ENCODE measurements around the gene AGPAT3.
"Not testable (repeated sequence)": the region's sequence is repeated elsewhere in the genome, so short reads cannot be mapped to it uniquely, and the experiment has no call there.

Gene AGPAT3

DNA sequence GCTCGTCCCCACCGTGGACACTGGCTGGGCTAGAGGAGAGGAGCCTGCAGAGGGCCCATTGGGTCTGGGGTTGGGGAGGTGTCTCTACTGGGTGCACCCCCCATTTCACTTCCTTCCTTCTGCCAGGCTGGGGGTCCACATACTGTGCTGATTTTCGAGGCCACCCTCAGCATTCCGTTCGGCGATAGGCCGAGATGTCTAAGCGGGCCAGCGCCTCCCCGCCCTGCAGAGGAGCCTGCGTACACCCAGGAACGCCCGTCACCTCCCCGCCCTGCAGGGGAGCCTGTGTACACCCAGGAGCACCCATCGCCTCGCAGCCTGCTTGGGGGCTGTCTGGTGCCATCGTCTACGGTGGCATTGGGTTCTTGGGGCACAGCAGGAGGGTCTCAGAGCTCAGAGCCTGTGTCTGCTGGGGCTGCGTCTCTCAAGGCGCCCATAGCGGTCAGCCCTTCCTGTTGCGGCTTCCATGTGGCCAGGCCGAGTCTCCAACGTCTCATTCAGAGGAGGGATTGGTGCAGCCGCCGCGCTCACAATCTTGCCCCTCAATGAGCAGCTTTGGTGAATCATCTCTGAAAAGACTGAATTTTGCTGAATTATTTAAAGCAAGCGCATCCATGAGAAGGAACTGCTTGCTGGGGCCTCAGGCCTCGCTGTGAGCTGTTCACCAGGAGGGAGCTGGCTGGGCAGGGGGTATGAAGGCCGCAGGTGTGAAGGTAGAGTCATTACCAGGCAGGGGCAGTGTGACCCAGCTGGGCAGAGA is 30.7 kb upstream of the AGPAT3 start:
- no peak for DNase-seq (ENCODE audit: low read depth)

DNA sequence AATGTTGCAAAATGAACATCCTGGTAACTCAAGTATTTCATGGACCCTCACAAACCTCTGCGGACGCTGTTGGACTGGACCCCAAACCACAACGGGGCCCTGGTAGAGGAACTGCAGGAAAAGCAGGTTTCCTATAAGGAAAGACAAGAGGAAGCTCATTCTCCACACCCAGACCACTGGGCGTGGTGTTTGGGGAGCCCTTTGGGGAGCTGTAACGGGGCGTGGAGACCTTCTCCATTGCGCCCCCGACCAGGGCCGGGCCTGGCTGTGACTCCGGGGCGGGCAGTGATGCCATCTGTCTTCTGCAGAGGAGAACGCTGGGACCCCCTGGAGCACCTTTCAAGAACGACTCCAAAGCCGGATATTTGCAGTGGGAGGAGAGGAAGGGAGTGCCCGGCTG is 30.0 kb upstream of the AGPAT3 start:
- no peak for DNase-seq (ENCODE audit: low read depth)

DNA sequence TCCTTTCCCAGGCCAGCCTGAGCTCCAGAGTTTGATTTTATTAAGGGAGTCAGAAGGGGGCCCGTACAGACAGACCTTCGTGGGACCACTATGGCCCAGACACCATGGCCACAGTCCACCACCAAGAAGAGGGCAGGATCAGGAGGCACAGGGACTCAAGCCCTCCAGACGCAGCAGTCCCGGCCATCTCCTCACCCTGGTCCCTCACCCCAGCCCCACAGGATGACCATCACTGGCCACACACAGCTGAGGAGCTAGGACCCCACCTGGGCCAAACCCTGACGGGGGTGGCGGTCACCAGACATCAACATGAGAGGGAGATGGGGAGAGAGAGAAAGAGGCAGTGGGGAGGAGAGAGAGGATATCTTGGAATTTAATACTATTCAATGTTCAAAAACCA is 29.2 kb upstream of the AGPAT3 start:
- DNase-seq (ENCODE audit: low read depth), result no peak

DNA sequence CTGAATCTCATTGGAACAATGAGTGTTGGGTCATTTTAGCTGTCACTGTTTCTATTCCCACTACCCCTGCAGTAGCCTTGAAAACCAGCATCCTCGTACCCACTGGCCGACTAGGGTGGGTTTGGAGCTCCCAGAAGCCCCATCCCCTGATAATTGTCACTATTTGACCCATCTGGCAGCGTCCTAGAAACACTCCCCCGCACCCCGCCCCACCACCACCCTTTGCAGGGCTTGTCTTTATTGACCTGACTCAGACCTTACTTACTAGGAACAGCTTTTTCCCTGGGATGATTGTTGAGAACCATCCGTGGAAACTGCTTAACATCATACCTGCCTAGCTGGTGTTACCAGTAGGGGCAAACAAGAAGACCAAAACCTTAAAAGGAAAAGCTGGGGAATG is 28.4 kb upstream of the AGPAT3 start:
- DNase-seq (ENCODE audit: low read depth), result no peak

DNA sequence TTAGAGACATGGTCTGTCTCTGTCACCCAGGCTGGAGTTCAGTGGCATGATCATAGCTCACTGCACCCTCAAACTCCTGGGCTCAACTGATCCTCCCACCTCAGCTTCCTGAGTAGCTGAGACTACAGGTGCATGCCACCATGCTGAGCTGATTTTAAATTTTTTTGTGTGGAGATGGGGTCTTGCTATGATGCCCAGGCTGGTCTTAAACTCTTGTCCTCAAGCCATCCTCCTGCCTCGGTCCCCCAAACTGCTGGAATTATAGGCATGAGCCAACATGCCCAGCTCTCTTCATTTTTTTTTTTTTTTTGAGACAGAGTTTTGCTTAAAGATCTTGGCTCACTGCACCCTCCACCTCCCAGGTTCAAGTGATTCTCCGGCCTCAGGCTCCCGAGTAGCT is 24.8 kb upstream of the AGPAT3 start:
- DNase-seq (ENCODE audit: low read depth), result no peak

DNA sequence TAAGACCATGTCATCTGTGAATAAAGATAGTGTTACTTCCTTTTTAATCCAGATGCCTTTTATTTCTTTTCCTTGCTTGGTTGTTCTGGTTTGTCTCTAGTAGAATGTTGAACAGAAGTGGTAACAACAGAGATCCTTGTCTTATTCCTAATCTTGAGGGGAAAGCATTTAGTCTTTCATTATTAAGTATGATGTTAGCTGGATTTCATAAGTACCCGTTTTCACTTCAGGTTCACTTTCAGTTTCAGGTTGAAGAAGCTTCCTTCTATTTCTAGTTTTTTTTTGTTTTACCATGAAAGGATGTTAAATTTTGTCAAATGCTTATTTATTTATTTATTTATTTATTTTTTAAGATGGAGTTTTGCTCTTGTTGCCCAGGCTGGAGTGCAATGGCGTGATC is 22.3 kb upstream of the AGPAT3 start:
- no peak for DNase-seq (ENCODE audit: low read depth)

DNA sequence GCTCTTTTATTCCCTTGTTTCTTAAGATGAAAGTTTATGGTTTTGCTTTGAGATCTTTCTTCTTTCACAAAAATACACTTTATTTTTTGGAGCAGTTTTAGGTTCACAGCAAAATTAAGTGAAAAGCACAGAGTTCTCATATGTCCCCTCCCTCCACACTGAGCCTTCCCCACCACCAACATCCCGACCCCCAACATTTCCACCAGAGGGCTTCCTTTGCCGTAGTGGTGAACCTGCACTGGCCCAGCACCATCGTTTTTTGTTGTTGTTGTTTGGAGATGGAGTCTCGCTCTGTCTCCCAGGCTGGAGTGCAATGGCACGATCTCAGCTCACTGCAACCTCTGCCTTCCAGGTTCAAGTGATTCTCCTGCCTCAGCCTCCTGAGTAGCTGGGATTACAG is 20.1 kb upstream of the AGPAT3 start:
- not testable (repeated sequence) for DNase-seq (ENCODE audit: low read depth)

DNA sequence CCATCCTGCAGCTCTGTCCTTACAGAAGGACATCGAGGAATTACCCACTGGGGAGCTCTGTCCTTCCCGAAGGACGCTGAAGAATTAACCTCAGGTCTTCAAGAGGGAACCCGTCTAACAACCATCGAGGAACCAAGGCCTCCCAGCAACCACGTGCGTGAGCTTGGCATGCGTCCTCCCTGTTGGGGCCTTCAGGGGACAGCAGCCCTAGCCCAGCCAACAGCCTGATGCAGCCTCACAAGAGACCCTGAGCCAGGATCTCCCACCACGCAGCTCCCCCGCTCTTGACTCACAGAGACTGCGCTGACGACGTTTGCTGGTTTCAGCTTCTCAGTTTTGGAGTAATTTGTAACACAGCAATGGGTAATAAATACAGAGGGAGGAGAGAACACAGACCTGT is 19.6 kb upstream of the AGPAT3 start:
- DNase-seq (ENCODE audit: low read depth), result no peak

DNA sequence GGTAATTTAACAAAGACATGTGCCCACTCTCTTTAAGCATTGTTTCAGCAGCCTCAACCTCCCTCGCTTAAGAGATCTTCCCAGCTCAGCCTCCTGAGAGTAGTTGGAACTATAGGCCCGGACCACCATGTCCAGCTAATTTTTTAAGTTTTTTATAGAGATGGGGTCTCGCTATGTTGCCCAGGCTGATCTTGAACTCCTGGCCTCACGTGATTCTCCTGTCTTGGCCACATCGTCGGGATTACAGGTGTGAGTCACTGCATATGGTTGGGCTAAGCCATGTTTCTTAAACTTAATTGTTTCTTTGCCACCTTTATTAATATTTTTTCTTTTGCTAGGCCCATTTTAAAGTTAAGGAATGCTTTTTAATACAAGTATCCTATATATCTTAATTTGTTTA is 18.6 kb upstream of the AGPAT3 start:
- no peak for DNase-seq (ENCODE audit: low read depth)

DNA sequence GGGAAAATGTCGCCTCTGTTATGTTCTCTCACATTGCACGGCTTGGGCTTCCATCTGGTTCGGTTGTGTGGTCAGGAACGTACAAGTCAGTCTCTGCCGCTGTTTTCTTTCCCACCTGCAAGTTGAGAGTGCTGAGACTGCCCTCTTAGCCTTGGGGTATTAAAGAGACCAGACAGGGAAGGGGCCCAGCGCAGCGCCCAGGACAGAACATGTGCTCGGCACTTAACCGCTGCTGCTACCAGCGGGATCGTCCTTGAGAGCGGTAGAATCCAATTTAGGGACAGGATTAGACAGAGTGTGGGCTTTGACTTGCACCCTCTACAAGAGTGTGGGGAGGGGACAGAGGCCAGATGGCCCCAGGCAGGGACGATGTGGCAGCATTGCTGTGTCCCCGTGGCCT is 17.7 kb upstream of the AGPAT3 start:
- no peak for DNase-seq (ENCODE audit: low read depth)

DNA sequence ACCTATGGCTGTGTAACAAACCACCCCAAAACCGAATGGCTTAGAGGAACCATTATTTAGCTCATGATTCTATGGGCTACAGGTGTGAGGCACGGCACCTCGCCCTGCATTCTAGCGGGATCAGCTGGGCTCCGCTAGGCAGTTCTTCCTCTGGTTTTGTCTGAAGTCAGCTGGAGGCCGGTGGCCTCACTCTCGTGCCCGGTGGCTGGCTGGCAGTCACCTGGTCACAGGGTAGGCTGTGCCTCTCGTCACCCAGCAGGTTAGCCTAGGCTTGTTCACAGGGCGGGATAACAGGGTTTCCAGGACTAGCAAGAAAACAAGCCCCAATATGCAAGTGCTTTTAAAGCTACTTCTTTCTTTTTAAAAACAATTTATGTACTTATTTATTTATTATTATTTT is 16.3 kb upstream of the AGPAT3 start:
- DNase-seq (ENCODE audit: low read depth), result no peak

DNA sequence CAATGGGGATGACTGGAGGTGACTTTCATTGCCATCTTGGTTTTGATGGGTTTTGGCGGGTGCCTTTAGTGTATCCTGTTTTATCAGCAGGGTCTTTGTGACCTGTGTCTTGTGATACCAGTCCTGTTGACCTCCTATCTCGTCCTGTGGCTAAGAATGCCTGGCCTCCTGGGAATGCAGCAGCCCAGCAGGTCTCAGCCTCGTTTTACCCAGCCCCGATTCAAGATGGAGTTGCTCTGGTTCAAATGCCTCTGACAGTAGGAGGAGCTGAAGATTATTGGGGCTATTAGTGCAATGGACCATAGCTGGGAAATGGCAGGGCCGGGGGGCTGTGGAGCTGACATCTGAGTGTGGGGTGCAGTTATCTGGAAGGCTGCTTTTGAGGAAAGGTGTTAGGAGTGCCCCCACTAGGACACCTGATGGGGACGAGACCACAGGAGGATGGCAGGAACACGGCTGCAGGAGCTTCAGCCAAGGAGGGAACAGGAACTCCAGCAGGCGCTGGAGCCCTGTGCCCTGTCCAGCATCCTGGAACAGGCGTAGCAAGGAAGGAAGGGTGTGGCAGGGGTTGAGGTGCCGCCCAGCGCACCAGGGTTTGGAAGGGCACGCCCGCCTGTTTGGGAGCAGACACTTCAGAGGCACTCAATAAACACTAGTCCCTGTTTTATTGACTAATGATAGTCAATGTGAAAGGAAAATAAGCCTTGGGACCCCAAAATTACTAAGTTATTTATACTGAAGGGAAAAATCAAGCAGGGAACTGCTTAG is 15.3 kb upstream of the AGPAT3 start:
- DNase-seq (ENCODE audit: low read depth), result no peak

DNA sequence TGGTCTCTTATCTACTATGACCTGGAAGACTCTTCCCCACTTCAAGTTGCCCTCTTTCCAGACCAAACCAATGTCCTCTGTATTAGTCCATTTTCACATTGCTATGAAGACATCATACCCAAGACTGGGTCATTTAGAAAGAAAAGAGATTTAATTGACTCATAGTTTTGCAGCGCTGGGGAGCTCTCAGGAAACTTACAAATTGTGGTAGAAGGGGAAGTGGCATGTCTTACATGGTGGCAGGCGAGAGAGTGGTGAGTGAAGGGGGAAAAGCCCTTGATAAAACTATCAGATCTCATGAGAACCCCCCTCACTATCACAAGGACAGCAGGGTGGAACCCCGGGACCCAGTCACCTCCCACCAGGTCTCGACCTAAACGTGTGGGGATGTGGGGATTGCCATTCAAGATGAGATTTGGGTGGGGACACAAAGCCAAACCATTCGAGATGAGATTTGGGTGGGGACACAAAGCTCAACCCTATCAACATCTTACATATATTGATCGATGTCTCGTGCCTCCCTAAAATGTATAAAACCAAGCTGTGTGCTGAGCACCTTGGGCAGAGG is 14.2 kb upstream of the AGPAT3 start:
- no peak for DNase-seq (ENCODE audit: low read depth)

DNA sequence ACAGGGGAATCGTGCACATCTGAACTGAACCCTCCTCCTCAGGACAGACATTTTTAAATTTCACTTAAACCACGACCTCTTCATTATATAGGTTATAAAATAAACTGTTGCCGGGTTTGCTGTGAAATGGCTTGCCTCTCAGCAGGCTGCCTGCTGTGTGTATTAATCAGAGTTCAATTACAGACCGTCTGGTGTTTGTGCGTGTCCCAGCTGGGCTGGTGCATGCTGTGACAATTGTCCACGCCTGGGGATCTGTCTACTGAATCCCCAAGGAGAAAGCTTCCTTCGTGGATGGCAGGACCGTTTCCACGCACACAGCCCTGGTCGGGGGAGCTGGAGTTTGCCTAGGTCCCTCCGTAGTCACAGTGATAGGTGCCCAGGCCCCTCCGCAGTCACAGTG is 13.4 kb upstream of the AGPAT3 start:
- no peak for DNase-seq (ENCODE audit: low read depth)

DNA sequence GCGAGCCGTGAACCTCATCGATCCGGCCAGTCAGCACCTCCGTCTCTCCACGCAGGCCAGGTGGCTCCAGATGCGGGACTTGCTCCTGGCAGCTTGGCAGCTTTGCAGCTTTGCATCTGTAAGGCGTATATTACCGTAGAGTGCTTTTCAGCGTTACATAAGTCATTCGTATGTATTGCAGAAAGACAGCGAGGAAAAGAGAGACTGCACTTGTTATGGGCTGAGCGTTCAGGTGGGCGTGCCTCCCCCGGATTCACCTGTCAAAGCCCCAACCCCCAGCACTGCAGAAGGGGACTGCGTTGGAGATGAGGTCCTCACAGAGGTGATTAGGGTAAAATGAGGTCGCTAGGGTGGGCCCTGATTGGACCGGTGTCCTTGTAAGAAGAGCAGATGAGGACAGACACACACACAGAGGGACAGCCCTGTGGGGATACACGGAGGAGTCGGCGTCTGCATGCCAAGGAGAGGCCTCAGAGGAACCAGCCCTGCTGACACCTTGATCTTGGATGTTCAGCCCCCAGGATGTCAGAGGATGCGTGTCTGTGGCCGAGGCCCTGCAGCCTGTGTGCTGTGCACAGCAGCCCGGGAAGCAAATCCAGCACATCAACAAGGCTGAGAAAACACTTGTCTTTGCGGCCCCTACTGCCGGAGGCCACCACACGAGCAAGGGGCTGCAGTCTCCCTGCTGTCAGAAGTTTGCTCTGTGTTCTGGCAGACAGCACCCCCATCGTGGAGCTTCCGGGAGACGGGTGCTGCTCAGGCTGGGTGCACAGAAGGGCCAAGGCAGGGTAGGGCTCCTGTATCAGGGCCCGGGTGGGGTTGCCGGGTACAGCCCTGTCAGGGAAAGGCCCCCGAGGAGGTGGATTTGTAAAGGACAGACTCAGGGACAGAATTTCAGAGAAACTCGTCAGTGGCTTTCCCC is 10.9 kb upstream of the AGPAT3 start:
- no peak for DNase-seq (ENCODE audit: low read depth)

DNA sequence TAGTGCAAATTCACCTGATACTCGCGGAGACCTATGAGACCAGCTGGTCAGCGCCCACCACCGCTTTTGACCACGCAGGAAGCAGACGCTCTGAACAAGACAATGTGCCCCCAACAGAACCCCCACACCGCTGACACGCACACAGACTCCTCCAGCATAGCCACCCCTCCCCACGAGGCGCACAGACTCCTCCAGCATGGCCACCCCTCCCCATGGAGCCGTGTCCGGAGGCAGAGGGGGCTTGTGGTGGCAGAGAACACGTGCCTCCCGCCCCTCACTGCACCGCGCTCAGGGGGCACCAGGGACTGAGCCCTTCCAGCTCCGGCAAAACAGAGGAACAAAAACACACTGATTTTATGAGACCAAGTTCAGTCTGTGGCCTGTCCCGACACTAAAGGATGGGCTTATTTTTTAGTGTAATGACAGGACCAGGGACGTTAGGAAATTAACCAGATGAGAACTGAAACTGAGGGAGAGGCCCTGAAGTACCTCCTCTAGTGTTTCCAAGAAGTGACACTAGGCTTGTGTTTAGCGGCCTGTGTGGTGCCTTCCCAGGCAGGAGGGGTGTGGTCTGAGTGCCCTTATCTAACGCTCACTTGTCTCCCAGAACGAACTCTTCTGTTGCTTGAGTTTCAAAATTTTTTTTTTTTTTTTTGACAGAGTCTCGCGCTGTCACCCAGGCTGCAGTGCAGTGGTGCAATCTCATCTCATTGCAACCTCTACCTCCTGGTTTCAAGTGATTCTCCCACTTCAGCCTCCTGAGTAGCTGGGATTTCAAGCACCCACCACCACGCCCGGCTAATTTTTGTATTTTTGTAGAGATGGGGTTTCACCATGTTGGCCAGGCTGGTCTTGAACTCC is 10.0 kb upstream of the AGPAT3 start:
- DNase-seq (ENCODE audit: low read depth), result no peak

DNA sequence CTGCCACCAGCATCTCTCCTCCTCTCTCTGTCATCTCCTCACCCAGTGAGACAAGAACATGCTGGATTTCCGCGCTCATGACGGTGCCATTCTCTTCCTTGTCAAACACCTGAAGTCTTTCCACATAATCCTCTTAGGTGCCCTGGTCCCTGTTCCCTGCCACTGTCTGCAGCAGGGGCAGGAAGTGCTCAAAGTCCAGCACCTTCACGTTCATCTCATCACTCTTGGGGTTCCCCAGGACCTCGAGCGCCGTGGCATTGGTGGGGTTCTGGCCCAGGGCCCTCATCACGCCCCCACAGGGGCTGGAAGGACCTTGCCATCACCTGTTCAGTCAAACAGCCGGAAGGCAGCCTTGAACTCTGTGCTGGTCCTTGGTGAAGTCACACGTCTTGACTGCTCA is 9.1 kb upstream of the AGPAT3 start:
- no peak for DNase-seq (ENCODE audit: low read depth)

DNA sequence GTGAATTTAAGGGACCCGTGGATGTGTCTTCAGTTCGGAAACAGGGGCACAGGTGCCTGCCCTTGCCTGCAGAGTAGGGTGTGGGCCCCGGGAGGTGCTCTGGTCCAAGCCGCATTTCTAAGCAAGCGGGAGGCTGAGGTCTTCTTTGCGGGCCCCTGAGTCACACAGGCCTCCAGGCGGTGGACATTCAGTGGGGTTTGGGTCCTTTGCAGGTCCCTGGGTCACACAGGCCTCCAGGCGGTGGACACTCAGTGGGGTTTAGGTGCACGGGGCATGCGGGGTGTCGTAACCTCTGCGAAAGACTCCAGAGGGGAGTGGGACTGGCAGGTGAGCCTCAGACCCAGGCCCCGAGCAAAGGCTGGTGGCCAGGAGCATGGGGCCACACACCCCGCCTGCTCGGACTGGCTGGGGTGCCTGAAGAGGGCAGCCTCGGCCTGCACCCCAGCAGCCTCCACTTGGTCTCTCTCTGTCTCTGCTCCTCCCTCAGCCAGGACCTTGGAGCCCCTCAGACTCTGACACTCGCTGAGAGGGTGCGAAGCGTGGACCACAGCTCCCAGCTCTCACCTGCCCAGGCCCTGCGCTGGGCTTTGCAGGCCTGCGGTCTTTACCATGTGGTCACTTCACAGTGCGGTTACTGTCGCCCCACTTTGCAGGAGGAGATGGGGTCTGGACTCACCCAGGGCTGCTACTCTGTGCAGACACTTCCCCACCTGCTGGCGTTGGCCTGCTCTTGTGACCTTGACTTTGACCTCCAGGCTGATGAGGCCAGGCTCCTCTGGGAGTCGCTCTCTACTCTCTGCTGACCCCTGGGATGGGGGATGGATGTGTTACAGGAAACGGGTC is 6.0 kb upstream of the AGPAT3 start:
- DNase-seq (ENCODE audit: low read depth), result no peak

DNA sequence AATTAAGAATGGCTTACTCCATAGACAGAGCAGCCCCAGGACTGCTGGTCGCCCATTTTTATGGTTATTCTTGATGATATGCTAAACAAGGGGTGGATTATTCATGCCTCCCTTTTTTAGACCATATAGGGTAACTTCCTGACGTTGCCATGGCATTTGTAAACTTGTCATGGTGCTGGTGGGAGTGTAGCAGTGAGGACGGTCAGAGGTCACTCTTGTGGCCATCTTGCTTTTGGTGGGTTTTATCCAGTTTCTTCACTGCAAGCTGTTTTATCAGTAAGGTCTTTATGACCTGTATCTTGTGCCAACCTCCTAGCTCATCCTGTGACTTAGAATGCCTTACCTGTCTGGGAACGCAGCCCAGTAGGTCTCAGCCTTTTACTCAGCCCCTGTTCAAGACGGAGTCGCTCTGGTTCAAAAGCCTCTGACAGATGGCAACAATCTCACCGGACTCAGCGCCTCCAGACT is 5.2 kb upstream of the AGPAT3 start:
- no peak for DNase-seq (ENCODE audit: low read depth)

DNA sequence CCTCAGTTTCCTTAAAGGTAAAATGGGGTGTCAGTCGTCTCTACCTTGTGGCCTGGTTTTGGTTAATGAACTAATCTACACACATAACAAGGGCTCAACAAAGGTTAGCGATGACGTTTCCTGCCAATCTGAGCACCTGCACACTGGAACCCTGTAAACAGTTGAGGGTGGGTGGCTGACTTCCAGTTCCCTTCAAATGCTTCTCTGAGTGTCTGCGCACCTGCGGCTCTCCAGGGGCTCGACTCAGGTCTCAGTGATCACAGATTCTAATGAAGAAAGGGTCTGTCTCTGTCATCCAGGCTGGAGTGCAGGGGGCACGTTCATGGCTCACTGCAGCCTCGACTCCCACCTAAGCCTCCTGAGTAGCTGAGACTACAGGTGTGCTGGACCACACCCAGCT is 3.3 kb upstream of the AGPAT3 start:
- no peak for DNase-seq (ENCODE audit: low read depth)
